ENCODE data around the gene EDARADD.

The EDARADD gene

GRCh38 chr1:236395230-236395946 is 1.3 kb downstream of the EDARADD start:
- no peak for DNase-seq

DNA sequence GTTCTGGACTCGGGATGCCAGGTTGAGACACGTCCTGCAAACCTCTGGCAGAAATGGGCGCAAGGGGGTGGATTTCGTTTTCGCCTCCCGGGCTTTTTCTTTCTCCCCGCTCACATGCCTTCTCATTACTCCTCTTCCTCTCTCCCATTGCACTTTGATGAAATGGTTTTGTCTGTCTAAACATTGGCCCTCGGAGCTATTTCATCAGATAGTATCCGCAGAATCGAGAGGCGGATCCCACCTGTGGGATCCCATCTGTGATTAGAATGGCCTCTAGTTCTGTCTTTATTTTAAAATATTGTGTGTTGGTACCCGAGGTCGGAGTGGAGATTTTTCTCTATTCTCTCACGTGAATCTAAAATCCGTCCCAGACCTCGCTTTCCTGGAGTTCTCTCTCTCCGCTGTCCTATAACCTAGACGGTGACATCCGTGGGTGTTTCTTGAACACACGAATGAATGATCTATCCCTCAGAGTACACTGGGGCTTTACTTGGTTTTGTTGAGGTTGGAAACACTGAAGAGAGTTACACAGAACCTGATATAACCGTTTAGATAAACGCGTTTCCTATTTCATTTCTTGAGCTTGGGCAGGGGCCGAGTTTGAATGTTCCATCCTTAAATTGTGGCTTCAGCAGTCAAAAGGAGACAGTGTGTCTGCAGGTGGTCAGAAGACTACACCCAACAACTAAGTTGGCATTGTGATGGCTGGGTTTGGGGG is 2.0 kb downstream of the EDARADD start:
- DNase-seq: no peak

DNA sequence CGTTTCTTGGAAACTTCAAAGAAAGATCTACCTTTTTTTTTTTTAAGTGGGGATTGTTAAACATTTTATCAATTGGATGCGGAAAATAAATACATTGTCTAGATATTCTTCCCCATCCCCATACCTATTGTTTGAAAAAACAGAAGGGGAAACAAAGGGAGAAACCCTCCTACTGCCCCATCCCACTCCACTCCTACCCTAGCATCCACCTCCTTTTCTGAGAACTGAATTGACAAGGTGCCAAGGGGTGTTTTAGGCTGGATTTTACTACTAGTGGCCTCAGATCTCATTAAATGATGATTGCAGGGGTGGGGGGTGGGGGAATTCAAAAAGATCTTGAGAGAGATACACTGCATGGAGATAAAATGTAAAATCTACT is 2.6 kb downstream of the EDARADD start:
- DNase-seq: no peak

- DNase-seq: no peak
These were observed 3.2 kb downstream of the EDARADD start for GRCh38 chr1:236397173-236397759.

GRCh38 chr1:236398538-236398937 is 4.5 kb downstream of the EDARADD start:
- DNase-seq: no peak

DNA sequence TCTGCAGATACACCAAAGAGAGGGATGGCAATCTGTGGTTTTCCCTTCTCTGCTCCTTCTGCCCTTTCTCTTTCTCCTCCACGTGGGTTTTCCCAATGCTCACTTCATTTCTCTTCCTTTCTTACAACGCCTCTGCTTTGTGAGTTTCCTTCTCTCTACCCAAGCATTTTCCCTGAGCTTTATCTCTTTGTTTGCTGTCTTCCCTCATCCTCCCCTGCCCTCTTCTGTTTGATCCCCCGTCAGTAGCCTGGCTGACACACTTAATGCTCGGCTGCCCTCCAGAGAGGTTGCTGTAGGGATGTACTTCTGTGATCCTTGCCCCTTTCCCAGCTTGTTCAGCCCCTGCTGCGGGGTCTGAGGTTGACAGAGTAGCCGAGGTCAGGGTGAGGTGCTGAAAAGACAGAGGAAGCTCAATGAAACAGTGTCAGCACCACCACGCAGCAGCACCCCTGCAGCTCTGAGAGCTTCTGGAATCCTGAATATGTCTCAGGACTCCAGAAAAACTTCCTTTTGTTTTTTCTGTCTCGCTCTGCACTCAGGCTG is 6.0 kb downstream of the EDARADD start:
- no peak for DNase-seq

DNA sequence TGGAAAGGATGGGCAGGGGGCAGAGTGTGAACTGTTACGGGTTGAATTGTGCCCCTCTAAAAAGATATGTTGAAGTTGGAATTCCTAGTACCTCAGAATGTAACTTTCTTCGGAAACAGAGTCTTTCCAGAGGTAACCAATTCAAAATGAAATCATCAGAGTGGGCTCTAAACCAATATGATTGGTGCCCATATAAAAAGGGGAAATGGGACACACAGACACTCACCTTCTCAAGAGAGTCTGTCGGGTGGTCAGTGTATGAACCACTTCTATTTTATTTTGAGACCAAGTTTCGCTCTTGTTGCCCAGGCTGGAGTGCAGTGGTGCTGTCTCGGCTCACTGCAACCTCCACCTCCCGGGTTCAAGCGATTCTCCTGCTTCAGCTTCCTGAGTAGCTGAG is 7.6 kb downstream of the EDARADD start:
- no peak for DNase-seq

DNA sequence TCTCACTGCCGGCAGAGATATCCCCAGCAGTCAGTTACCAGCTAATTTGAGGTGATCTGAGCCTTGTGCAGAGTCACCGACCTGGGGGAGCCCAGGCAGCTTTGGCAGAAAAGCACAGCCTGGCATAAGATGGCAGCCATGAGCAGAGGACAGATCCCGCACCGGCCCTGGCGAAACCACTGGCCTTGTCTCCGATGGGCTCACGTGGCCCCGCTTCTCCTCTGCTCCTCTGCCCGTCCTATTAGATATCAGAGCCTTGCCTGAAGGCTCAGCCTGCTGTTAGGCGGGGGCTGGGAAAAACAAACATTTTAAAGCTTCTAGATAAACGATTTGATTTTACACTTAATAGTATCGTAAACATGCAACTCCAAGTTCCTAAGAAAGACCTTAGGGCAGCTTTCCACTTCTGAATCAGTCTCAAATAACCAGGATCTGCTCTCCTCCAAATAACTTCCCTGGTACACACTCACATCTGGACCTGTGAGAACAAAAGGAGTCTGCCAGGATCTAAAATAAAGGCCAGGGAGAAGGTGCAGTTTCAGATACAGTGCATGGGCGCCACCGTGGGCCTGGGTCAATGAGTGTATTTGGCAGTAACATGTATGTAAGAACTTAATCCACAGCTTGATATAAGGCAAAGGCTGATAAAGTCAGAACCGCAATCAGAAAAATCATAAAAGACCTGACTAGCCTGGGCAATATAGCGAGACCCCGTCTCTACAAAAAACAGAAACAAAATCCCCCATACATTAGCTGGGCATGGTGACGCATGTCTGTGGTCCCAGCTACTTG is 10.0 kb downstream of the EDARADD start:
- DNase-seq: no peak

GRCh38 chr1:236407059-236407458 is 13.0 kb downstream of the EDARADD start:
- no peak for DNase-seq

DNA sequence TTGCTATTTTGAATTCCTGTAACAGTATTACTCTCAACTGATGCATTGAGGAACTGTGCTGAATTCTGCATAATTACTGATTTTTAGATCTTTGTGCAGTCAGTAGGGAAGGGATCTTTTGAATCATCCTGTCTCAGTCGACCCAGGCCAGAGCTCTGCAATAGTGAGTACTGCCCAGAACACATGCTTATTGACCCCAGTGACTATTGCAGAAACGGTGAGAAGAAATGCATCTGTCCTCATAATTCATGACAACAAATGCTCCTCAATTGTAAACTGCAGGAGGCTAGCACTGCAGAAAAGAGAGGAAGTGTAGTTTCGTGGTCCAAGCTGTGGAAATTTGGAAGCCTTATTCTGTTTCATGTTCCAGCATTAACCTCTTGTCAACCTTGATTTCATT is 19.6 kb downstream of the EDARADD start:
- DNase-seq: no peak

DNA sequence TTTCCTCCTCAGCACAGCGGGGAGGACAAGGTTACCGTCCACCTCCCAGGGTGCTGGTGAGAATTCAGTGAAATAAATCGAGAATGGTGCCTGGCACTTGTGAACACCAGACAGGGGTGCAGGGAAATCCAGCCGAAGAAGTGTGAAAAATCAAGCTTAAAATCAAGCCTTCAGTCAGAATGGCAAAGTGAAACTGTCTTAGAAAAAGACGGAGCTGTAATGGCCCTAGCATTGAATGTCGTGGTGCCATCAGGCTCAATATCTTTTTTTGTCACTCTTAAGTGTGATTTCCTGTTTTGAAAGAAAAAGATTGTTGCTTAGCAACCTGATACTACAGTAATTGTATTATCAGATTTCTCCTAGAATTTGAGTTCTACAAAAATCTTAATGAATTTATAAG is 22.1 kb downstream of the EDARADD start:
- no peak for DNase-seq

- DNase-seq: no peak
These were observed 23.2 kb downstream of the EDARADD start for GRCh38 chr1:236417336-236417735.

DNA sequence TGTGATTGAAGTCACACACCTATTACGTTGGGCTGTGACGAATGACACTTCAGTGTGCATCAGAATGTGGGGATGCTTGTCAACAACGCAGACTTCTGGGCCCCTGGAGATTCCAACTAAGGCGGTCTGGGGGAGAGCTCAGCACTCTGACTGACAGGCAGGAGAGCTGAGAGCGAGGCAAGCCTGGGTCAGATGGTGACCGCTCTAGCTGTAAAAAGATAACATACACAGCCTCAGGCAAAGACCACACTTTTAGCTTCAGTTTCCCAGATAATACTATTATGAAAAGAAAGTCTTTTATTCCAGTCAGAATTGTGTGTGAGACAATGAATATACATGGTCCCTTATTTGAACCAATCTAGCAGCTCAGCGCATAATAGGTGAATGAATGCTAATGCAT is 25.4 kb downstream of the EDARADD start:
- DNase-seq: no peak

DNA sequence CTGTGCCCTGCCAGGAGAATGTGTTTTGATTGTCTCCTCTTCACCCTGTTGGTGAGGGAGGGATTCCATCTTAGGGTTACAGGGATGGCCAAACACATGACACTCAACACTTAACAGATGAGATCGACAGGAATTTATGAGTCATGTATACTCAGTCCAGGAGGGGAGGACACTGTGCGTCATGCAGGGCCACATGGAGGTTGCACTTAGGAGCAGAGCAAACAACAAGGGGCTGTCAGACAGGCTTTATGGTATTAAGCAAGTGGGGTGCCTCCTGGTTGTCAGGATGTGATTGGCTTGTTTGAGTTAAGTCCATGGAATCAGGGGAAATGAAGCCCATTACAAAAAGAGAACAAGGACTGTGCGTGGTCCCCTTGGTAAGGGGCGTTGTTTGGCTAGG is 26.9 kb downstream of the EDARADD start:
- DNase-seq: no peak

- DNase-seq: no peak
These were observed 27.9 kb downstream of the EDARADD start for GRCh38 chr1:236421850-236422516.

DNA sequence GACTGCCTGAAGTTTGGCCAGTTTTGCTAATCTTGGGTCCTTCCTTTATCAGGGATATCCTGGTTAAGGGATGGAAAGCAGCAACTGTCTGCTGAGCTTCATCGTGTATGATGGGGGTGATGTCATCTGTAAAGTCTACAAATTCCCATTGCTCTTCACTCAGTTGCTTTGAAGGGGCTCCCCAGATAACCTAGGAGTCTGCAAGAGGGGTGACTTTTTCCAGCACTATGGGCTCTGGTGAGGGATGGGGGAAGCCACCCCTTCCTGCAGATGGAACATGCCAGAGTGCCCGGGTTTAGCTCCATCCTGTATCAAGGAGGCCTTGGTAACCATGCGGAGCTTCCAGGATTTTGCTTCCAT is 28.4 kb downstream of the EDARADD start:
- no peak for DNase-seq

DNA sequence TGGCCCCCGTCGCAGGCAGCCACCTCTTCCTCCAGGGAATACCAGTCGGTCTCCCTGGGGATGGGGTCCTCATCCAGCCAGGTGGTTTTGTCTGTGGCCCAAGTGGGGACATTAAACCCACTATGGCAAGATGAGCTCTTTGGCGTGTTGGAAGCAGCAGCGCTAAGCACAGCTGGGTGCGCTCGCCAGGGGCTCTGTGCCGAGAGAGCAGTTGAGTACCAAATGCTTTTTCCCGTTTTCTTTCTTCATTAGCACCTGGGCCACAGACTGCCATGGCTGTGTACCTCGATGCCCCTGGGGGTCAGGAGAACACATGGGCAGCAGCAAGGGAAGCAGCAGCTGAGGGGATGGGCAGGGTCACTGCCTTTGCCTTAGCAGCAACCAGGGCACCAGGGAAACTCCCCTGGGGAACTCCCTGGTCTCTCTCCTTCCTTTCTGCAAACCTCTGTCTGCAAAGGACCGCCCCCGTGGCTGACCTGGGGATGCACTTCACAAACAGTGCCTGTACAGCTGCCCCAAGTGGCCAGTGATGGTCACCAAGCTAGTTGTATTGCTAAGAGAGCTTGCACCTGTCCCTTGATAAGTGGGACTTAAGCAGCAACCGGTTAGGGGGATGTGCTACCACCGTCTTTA is 31.1 kb downstream of the EDARADD start:
- no peak for DNase-seq

GRCh38 chr1:236426215-236426614 is 32.1 kb downstream of the EDARADD start:
- no peak for DNase-seq

- DNase-seq: no peak
These were observed 35.7 kb downstream of the EDARADD start for GRCh38 chr1:236429715-236430274.

DNA sequence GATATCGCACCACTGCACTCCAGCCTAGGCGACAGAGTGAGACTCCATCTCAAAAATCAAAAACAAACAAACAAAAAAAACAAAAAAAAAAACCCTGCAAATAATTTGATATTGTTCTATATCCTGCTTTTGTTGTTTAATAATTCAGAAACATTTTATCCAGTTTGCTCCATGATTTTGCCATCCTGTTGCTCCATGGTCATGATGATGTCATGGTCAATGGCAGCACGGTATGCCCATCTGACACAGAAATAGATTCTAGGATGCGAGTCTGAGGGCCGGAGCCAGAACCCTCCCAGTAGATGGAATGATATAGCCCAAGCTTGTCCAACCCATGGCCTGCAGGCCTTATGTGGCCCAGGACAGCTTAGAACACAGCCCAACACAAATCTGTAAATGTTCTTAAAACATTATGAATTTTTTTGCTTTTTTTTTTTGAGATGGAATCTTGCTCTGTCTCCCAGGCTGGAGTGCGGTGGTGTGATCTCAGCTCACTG is 39.8 kb downstream of the EDARADD start:
- DNase-seq: no peak

GRCh38 chr1:236438614-236439013 is 44.5 kb downstream of the EDARADD start:
- no peak for DNase-seq

GRCh38 chr1:236440373-236440772 is 46.3 kb downstream of the EDARADD start:
- DNase-seq: no peak

Data from DMS153 (cell line).